ENCODE measurements around the gene SUGP1.
"Not testable (repeated sequence)": the region's sequence is repeated elsewhere in the genome, so short reads cannot be mapped to it uniquely, and the experiment has no call there.

SUGP1 gene

DNA sequence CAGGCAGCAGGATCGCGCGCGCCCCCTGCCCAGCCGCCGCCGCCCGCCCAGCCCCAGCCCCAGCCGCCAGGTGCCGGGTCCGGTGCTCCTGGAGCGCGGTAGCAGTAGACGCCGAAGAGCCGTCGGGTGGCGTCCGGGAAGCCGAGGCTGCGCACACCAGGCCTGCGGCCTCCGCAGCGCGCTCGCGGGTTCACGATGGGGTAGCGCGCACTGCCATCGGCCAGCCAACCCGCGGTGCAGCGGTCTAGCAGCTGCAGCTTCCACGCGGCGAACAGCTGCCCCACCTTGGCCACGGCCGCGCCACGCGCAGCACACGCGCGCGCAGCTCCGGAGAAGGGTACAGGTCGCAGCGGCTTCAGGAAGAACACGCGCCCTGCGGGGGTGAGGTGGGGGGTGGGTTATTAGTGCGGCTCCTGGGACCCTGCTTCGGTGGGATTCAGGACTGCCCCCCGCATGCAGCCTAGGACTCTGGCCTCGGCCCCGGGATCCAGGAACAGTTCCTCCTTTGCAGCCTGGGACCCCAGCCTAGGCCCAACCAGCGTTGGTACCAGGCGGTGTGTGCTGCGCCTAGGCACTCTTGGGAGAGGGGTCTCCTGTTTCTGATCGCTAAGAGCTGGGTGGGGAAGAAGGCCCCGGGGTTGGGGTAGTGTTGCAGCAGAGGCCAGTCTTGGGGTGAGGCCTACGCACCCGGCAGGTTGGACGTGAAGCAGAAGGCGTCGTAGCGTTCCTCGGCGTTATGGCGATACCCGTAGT is 62.3 kb downstream of the SUGP1 start:
- peaks cover 6% of the 10 kb centered on the region for H3K36me3 ChIP-seq (ENCODE audit: control insufficient read depth, insufficient read depth, low read length)
- peaks cover 17% of the 10 kb centered on the region for H3K27me3 ChIP-seq (ENCODE audit: control insufficient read depth, insufficient read depth, low read length)
- H3K4me3 ChIP-seq (ENCODE audit: low read depth, low read length): no peak overlapping the region
- peaks cover 2% of the 10 kb centered on the region for H3K4me1 ChIP-seq (ENCODE audit: control insufficient read depth, insufficient read depth, low read length)
- no peak overlapping the region for H3K9ac ChIP-seq (ENCODE audit: low read depth, low read length)
- no peaks in the 10 kb centered on the region for H3K9me3 ChIP-seq (ENCODE audit: control insufficient read depth, insufficient read depth, low read length)

DNA sequence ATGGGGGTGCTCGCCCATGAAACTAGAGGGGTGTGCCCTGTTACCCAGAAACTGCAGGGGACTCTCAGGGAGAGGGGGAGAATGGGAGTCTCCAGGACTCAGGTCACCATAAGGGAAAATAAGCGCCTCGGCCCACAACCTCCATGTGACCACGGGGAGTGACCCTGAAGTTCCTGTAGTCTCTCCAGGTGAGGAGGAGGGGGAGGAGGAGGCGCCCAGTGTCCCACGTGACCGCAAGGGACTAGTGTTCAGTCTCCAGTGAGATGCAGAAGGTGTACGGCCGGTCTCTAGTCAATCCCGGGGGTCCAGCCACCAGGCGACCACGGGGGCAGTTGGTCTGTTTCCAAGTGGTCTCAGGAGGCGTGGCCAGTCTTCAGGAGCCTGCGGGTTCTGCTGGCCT is 63.2 kb downstream of the SUGP1 start:
- Histone ChIP-seq H3K27me3 (ENCODE audit: control insufficient read depth, insufficient read depth, low read length) (peaks cover 11% of the 10 kb centered on the region), H3K9me3 (ENCODE audit: control insufficient read depth, insufficient read depth, low read length) (no peaks in the 10 kb centered on the region), H3K4me1 (ENCODE audit: control insufficient read depth, insufficient read depth, low read length) (peaks cover 2% of the 10 kb centered on the region), H3K36me3 (ENCODE audit: control insufficient read depth, insufficient read depth, low read length) (peaks cover 6% of the 10 kb centered on the region), H3K4me3 (ENCODE audit: low read depth, low read length) (no peak overlapping the region), H3K9ac (ENCODE audit: low read depth, low read length) (no peak overlapping the region)

DNA sequence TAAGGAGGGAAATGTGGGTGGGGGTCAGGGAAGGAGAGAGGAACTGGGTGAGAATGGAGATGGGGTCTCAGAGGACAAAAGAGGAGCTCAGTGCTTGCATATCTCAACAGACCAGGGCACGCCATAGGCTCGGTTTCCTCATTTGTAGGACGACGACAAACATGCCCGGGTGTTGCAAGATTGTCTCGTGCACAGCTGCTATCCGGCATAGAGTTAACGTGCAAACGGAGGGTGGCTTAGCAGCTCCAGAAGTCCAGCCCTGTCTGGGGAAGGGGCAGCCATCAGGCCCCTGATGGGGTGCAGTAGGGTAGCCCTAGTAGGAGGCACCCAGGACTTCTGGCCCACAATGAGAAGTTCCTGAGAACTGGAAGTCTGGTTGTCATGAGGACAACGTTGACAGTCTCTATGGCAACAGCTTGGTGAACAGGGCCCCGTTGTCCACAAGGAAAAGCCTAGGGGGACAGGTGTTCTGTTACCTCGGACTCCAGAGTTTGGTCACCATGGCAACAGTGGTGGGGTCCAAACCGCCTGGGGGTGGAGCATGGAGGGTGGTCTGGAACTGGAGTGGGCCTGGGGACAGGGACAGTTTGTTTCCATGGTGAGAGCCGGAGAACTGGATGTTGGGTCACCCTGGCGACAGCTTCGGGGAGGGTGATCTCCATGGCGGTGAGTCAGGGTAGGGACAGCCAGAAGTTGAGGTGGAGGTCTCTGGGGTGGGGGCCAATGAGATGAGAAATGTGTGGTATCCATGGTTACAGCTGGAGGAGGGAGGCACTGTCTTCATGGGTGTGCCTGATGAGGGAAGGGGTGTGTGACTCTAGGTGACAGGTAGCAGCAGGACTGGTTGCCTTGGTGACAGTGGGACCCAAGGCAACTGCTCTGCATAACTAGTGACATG is 64.0 kb downstream of the SUGP1 start:
- Histone ChIP-seq H3K9ac (ENCODE audit: low read depth, low read length) (no peak overlapping the region), H3K9me3 (ENCODE audit: control insufficient read depth, insufficient read depth, low read length) (no peaks in the 10 kb centered on the region), H3K4me3 (ENCODE audit: low read depth, low read length) (no peak overlapping the region), H3K4me1 (ENCODE audit: control insufficient read depth, insufficient read depth, low read length) (peaks cover 2% of the 10 kb centered on the region), H3K27me3 (ENCODE audit: control insufficient read depth, insufficient read depth, low read length) (peaks cover 9% of the 10 kb centered on the region), H3K36me3 (ENCODE audit: control insufficient read depth, insufficient read depth, low read length) (peaks cover 6% of the 10 kb centered on the region)

DNA sequence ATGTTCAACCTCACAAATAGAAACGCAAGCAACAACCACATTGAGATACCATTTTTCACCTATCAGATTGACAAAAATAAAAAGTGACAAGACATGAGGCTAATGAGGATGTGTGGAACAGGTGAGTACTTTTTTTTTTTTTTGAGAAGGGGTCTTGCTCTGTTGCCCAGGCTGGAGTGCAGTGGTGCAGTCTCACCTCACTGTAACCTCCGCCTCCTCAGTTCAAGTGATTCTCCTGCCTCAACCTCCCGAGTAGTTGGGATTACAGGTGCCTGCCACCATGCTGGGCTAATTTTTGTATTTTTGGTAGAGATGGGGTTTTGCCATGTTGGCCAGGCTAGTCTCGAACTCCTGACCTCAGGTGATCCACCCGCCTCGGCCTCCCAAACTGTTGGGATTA is 66.9 kb downstream of the SUGP1 start:
- H3K9ac ChIP-seq (ENCODE audit: low read depth, low read length); H3K36me3 ChIP-seq (ENCODE audit: control insufficient read depth, insufficient read depth, low read length); H3K4me1 ChIP-seq (ENCODE audit: control insufficient read depth, insufficient read depth, low read length); H3K9me3 ChIP-seq (ENCODE audit: control insufficient read depth, insufficient read depth, low read length); H3K27me3 ChIP-seq (ENCODE audit: control insufficient read depth, insufficient read depth, low read length); H3K4me3 ChIP-seq (ENCODE audit: low read depth, low read length): not testable (repeated sequence)

DNA sequence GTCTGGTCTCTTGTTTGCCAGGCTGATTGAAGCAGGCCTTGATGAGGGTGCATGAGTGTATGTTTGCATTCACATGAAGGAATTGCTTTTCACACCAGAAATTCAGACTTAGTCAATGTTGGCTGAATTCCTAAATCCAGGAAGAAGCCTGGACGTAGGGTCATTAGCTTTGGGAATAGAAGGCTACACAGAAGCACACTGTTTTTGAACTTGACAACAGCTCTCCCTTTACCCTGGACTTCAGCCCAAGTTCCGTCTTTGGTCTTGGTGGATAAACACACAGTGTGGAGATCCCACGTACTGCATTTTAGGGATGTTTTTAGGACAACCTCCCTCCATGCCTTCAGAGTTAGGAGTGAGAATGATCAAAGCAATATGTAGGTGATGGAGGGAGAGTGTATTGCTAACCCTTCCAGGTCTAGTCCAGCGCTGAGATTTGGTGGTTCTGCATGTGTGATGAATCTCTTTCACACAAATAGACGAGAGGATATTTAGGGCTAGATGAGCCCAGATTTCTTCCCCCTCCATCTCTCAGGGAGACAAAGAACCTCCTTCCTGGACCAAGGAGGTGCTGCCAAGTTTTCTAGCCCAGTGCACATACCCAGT is 70.0 kb downstream of the SUGP1 start:
- H3K36me3 ChIP-seq (ENCODE audit: control insufficient read depth, insufficient read depth, low read length): no peaks in the 10 kb centered on the region
- no peaks in the 10 kb centered on the region for H3K4me1 ChIP-seq (ENCODE audit: control insufficient read depth, insufficient read depth, low read length)
- no peak overlapping the region for H3K4me3 ChIP-seq (ENCODE audit: low read depth, low read length)
- no peak overlapping the region for H3K9ac ChIP-seq (ENCODE audit: low read depth, low read length)
- no peaks in the 10 kb centered on the region for H3K9me3 ChIP-seq (ENCODE audit: control insufficient read depth, insufficient read depth, low read length)
- peaks cover 8% of the 10 kb centered on the region for H3K27me3 ChIP-seq (ENCODE audit: control insufficient read depth, insufficient read depth, low read length)

DNA sequence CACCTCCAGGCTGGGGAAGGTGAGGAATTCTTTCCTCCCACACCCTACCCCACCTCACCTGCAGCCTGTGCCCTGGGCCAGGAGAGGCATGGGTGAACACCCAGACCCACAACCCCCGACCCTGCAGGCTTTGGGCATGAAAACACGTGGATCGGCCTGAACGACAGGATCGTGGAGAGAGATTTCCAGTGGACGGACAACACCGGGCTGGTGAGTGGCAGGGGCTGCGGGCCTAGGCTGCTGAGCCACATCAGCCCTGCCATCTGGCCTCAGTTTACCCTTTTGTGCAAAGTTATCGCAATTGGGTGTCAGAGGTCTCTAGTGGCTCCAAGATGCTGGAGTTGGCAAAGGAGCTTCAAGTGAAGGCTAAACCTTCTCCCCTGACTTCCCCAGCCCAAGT is 79.8 kb downstream of the SUGP1 start:
- H3K9me3 ChIP-seq (ENCODE audit: control insufficient read depth, insufficient read depth, low read length): no peaks in the 10 kb centered on the region
- no peaks in the 10 kb centered on the region for H3K36me3 ChIP-seq (ENCODE audit: control insufficient read depth, insufficient read depth, low read length)
- no peak overlapping the region for H3K9ac ChIP-seq (ENCODE audit: low read depth, low read length)

DNA sequence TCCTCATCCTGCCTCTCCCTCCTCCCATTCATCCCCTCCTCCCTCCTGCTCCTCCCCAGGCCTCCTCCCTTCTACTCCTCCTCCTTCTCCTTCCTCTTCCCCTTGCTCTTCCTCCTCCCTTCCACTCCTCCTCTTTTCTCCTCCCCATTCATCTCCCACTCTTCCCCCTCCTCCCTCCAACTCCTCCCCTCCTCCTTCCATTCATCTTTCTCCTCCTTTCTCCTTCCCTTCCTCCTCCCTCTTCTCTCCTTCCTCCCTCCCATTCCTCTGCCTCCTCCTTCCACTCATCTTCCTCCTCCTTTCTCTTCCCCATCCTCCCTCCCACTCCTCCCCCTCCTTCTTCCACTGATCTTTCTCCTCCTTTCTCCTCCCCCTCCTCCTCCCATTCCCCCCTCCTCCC is 80.6 kb downstream of the SUGP1 start:
- H3K4me1 ChIP-seq (ENCODE audit: control insufficient read depth, insufficient read depth, low read length): no peaks in the 10 kb centered on the region
- H3K27me3 ChIP-seq (ENCODE audit: control insufficient read depth, insufficient read depth, low read length): no peaks in the 10 kb centered on the region
- no peak overlapping the region for H3K4me3 ChIP-seq (ENCODE audit: low read depth, low read length)
- no peak overlapping the region for H3K9ac ChIP-seq (ENCODE audit: low read depth, low read length)
- no peaks in the 10 kb centered on the region for H3K9me3 ChIP-seq (ENCODE audit: control insufficient read depth, insufficient read depth, low read length)
- no peaks in the 10 kb centered on the region for H3K36me3 ChIP-seq (ENCODE audit: control insufficient read depth, insufficient read depth, low read length)

More for the DNA sequence above, 79.8 kb downstream of the SUGP1 start:
- Histone ChIP-seq H3K4me1 (ENCODE audit: control insufficient read depth, insufficient read depth, low read length) (no peaks in the 10 kb centered on the region), H3K27me3 (ENCODE audit: control insufficient read depth, insufficient read depth, low read length) (no peaks in the 10 kb centered on the region), H3K4me3 (ENCODE audit: low read depth, low read length) (no peak overlapping the region)

DNA sequence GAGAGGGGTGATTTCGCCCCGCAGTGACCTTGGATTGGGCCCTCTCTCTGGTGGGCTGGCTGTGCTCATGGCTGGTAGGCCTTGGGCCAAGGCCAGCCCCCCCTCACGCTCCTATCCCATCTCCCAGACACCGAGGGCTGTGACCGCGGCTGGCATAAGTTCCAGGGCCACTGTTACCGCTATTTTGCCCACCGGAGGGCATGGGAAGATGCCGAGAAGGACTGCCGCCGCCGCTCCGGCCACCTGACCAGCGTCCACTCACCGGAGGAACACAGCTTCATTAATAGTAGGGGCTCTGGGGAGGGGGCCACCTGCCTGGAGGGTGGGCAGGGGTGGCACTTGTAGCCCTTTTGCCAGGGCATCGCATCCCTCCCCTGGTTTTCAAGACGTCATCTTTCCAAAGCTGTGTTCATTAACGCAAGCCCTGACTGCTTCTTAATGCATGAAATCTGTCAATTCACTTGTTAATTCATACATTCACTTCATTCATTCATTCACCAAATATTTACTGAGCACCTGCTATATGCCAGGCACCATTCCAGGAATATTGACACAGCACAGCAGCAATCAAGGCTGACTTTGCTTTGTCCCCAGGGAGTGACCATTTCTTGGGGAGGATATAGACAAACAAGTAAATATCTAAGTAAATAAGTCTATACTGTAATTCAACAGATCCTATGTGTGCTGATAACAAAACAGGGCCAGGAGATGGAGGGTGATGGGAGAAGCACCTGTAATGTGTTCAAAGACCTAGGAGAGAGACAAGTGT is 82.0 kb downstream of the SUGP1 start:
- Histone ChIP-seq H3K27me3 (ENCODE audit: control insufficient read depth, insufficient read depth, low read length) (no peaks in the 10 kb centered on the region), H3K4me3 (ENCODE audit: low read depth, low read length) (no peak overlapping the region), H3K9me3 (ENCODE audit: control insufficient read depth, insufficient read depth, low read length) (no peaks in the 10 kb centered on the region), H3K4me1 (ENCODE audit: control insufficient read depth, insufficient read depth, low read length) (no peaks in the 10 kb centered on the region), H3K9ac (ENCODE audit: low read depth, low read length) (no peak overlapping the region), H3K36me3 (ENCODE audit: control insufficient read depth, insufficient read depth, low read length) (no peaks in the 10 kb centered on the region)

DNA sequence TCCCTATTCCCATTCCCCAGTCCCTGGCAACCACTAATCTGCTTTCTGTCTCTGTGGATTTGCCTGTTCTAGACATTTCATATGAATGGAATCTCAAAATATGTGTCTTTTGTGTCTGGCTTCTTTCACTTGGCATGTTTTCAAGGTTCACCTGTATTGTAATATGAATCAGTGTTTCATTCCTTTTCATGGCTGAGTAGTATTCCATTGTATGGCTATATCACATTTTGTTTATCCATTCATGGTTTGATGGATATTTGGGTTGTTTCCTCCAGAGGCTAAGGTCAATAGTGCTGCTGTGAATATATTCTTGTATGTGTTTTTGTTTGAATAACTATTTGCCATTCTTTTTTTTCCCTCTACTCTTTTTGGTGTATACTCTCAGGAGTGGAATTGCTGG is 84.1 kb downstream of the SUGP1 start:
- Histone ChIP-seq H3K4me1 (ENCODE audit: control insufficient read depth, insufficient read depth, low read length) (no peaks in the 10 kb centered on the region), H3K4me3 (ENCODE audit: low read depth, low read length) (no peak overlapping the region), H3K27me3 (ENCODE audit: control insufficient read depth, insufficient read depth, low read length) (no peaks in the 10 kb centered on the region), H3K9me3 (ENCODE audit: control insufficient read depth, insufficient read depth, low read length) (no peaks in the 10 kb centered on the region), H3K9ac (ENCODE audit: low read depth, low read length) (no peak overlapping the region), H3K36me3 (ENCODE audit: control insufficient read depth, insufficient read depth, low read length) (no peaks in the 10 kb centered on the region)

DNA sequence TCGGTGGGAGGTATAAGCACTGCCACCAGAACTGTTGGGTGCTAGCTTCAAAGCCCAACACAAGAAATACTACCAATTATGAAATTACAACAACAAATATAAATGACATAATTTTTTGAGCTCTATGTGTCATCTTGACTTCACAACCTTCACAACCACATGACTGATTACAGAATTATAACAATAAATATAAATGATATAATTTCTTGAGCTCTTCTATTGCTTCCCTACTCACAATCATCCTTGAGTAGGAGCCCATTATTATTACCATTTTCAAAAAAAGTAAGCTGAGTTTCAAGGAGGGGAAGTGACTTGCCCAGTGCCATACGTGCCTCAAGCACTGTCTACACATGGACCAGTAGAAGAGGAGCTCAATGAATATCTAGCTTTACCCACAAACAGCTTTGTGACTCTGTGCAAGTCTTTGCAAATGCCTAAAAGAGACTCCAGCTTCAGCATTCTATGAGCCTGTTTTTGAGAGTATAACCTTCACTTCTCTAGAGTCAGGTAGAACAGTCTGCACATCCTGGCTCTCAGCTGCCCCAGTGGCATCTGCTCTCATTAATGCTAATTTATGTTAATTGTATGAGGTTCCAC is 86.0 kb downstream of the SUGP1 start:
- Histone ChIP-seq H3K36me3 (ENCODE audit: control insufficient read depth, insufficient read depth, low read length) (no peaks in the 10 kb centered on the region), H3K4me1 (ENCODE audit: control insufficient read depth, insufficient read depth, low read length) (no peaks in the 10 kb centered on the region), H3K9ac (ENCODE audit: low read depth, low read length) (no peak overlapping the region), H3K27me3 (ENCODE audit: control insufficient read depth, insufficient read depth, low read length) (no peaks in the 10 kb centered on the region), H3K4me3 (ENCODE audit: low read depth, low read length) (no peak overlapping the region), H3K9me3 (ENCODE audit: control insufficient read depth, insufficient read depth, low read length) (no peaks in the 10 kb centered on the region)

DNA sequence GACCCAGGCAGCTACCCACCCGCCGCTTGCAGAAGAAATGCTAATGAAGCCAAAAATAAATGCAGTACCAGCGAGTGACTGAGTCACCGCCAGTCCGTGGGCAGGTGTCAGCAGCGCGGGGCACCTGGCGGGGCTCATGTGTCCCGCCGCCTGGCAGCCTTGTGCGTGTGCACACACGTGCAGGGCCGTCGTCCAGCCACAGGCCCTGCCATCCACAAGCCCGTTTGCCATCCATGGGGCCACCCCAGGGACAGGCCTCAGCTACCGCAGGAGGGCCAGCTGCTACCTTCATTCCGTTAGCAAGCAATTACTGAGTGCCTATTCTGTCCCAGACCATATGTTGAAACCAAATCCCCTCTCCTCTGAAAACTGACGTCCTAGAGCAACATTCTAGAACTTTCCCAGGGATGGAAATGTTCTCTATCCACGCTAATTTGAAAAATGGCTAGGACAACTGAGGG is 88.0 kb downstream of the SUGP1 start:
- H3K27me3 ChIP-seq (ENCODE audit: control insufficient read depth, insufficient read depth, low read length): peaks cover 2% of the 10 kb centered on the region
- no peak overlapping the region for H3K4me3 ChIP-seq (ENCODE audit: low read depth, low read length)
- no peaks in the 10 kb centered on the region for H3K9me3 ChIP-seq (ENCODE audit: control insufficient read depth, insufficient read depth, low read length)

More for the DNA sequence above, 88.0 kb downstream of the SUGP1 start:
- Histone ChIP-seq H3K9ac (ENCODE audit: low read depth, low read length) (no peak overlapping the region), H3K36me3 (ENCODE audit: control insufficient read depth, insufficient read depth, low read length) (no peaks in the 10 kb centered on the region), H3K4me1 (ENCODE audit: control insufficient read depth, insufficient read depth, low read length) (no peaks in the 10 kb centered on the region)

Data from iPS-15b (cell line).